Hindlimb muscle (tissue), 1 donor: ENCODE results near the gene AURKB. TPM values are rescaled to one million over a fixed set of nuclear protein-coding genes. Genes with fewer than 3 reads are reported as not detected.
"Not testable (repeated sequence)": the region's sequence is repeated elsewhere in the genome, so short reads cannot be mapped to it uniquely, and the experiment has no call there.

Experiments used
- DNase-seq: peaks from one replicate; pipeline ENCODE4 v3.0.0-alpha.2; 2013
- polyA plus RNA-seq: library from polyadenylated mRNA; unstranded; fragments of 120-200 nt; gene quantifications from one replicate; pipeline ENCODE4 v1.2.1, GENCODE V29; 2013; ENCODE audit not compliant: insufficient read length

The AURKB gene
- polyA plus RNA-seq = 14.9 TPM

DNA sequence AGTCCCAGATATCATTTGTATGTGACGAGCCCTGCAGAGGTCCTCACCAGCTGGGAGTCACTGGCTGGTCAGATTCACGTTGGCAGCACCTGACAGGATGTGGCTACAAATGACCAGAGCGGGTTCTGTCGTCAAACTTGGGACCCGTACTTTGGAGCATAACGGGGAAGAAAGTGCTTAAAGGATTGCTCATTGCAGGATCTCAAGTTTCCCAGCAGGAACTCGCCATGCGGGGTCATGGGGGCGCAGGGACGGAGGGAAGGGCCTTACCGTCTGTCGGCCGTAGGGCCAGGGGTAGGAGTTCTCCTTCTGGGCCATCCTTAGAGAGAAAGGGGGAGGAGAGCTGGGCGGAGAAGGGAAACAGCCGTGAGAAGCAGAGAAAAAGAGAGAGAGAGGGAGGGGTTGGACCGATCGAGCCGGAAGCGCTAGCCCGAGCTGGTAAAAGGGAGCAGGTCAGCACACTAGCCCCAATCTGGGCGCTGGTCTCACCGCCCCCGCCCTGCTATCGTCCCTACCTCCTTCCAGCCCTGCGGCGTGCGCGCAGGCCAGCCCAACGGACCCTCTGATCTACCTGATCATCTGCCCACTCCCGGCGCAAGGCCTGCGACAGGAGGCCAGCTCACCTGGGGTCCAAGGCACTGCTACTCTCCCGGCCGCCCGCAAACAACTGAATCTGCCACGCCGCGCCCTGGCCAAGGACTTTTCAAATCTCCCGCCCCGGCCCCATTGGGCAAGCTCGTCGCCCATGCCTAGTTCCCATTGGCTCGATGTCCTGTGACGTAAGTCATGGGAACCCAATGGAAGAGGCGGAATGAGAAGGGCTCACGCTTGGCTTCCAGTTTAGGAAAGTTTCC is at the start of gene AURKB:
AURKB (minus strand) TSS at position 669 of the 854 bp plus-strand sequence; CDS start at position 318, 351 bp downstream.
- DNase-seq = peak; percentile 96

- DNase-seq = no peak
Observed at GRCh38 chr17:8257801-8258200, 47.4 kb upstream of the AURKB start.

DNA sequence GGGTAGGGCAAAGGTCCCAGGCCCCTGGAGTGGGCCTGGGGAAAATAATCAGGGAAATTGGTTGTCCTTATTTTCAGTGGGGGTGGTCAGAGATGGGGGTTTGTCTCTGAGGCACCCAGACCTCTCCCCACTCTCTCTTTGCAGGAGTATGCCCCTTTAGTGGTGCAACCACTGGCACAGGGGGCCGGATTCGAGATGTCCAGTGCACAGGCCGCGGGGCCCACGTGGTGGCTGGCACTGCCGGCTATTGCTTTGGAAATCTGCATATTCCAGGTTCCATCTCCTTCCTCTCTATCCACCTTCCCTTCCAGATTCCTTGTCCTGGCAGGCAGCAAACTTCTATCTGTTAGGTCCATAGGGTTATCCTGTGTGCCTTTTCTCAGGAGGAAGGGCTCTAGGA is 46.3 kb upstream of the AURKB start:
- no peak for DNase-seq

DNA sequence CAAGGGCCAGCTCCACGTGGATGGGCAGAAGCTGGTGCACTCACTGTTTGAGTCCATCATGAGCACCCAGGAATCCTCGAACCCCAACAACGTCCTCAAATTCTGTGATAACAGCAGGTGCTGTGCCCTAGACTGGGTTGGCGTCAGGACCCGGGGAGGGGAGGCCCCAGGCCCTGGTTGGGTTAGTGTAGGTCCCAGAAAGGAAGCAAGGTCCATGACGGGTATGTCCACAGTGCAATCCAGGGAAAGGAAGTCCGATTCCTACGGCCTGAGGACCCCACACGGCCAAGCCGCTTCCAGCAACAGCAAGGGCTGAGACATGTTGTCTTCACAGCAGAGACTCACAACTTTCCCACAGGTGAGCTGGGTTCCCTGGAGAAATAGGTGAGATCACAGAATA is 45.9 kb upstream of the AURKB start:
- no peak for DNase-seq

- no peak for DNase-seq
Observed at GRCh38 chr17:8255499-8255898, 45.1 kb upstream of the AURKB start.

- no peak for DNase-seq
Observed at GRCh38 chr17:8254881-8255280, 44.5 kb upstream of the AURKB start.

GRCh38 chr17:8253801-8254200 is 43.4 kb upstream of the AURKB start:
- no peak for DNase-seq

DNA sequence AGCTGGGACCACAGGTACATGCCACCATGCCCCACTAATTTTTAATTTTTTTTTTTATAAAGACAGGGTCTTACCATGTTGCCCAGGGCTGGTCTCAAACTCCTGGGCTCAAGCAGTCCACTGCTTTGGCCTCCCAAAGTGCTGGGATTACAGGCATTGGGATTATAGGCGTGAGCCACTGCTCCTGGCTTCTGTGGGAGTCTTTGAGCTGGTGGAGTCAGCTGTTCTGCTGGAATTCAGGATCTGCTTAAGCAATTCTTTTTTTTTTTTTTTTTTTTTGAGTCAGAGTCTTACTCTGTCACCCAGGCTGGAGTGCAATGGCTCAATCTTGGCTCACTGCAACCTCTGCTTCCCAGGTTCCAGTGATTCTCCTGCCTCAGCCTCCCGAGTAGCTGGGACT is 41.0 kb upstream of the AURKB start:
- not testable (repeated sequence) for DNase-seq

- DNase-seq = no peak
Observed at GRCh38 chr17:8249621-8250500, 39.5 kb upstream of the AURKB start.

DNA sequence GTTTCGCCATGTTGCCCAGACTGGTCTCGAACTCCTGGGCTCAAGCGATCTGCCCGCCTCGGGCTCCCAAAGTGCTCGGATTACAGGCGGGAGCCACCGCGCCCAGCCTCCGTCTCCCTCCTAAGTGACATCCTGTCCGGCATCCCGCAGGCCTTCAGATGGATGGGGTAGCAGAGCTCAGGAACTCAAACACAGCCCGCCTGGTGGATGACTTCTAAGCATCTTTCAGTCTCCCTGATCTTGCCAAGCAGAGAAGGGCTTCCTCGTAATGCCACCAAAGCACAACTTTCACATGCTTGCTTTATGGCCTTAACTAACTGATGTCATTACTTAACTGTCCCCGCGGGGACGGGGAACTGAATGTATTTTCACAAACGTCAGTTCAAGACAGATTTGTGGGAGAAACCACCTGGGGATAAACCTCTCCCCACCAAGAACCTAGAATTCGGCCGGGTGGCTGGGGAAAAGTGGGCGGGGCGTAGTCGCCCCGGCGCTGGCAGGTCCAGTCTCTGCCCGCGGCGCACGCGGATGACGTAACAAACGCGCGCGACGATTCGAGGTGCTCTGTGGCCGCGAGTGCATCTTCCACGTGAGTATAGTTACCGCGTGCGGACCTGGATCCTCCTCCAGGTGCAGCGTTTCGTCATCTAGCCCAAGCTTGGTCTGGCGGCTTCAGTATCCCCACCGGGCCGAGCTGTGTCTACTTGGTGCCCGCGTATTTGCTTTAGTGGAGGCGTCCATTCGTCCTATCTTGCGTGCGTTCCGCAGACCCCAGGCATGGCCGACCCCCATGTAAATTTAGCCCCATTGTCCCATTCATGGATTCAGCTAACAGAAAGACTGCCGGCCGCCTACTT is 38.6 kb upstream of the AURKB start, which contains the start of gene PFAS:
PFAS (plus strand) TSS at position 539 of the 857 bp plus-strand sequence. CDS start 4,649 bp downstream, outside the sequence.
- peak; percentile 97 for DNase-seq

- no peak for DNase-seq
Observed at GRCh38 chr17:8244768-8245167, 34.4 kb upstream of the AURKB start.

DNA sequence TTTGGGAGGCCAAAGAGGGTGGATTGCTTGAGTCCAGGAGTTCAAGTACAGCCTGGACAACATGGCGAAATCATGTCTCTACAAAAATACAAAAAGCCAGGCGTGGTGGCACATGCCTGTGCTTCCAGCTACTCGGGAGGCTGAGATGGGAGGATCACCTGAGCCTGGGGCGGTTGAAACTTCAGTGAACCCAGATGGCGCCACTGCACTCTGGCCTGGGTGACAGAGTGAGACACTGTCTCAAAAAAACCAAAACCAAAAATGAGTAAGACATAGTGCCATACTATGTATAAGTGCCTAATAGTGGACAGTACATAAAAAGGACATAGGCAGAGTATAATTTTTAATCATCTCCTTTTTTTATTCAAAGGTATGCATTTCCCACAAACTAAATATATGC is 33.5 kb upstream of the AURKB start:
- no peak for DNase-seq

- DNase-seq = no peak
Observed at GRCh38 chr17:8237886-8238285, 27.5 kb upstream of the AURKB start.

DNA sequence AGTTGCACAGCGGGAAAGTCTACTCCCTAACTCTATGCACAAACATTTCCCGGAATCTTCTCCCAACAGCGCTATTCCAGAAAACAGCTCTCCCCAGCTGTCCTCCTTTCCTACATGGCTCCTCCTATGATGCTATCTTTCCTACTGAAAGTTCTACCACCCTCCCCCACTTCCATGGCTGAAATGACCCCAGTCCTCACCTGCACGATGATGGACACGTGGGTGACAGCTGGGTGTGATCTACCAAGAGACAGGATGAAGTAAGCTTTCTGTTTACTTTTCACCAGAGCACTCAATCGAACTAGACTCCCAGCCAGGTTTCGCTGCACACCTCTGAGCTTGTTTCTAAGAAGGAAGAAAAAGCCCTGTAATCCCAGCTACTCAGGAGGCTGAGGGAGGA is 26.8 kb upstream of the AURKB start:
- DNase-seq = no peak

DNA sequence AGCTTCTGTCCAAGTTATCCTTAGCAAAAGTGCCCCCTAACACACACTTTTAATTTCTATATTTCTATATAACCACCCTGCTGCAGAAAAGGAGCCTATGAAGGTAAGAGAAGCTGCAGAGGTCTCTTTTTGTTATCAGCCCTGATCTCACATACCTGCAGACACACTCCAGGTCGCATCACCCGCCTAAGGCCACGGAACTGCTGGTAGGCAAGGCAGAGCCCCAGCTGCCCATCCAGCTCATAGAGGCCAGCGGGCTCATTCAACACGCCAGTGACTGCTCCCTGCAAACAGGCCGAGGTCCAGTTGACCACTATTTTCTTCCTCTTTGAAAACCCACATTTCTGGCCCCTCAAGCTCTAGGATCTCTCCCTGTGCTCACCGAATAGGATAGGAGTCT is 25.3 kb upstream of the AURKB start:
- DNase-seq = no peak

- no peak for DNase-seq
Observed at GRCh38 chr17:8234361-8235270, 24.2 kb upstream of the AURKB start.

DNA sequence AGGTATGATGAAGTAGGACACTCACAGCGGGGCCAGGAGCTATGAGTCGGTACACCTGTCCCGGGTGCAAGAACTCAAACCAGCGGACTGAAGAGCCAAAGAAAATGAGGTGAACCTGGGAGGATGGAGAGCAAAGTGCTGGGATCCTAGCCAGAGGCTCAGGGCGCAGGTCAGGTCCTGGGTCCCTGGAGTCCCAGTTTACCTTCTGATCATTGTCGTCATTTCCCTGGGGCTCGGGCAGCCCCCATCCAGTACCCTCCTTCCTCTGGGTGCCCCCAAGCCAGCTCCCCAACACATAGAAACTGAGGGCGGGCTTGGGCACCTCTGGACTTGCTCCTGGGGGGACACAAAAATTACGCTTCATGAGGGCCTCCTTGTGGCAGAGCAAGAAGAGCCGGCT is 21.3 kb upstream of the AURKB start:
- no peak for DNase-seq

DNA sequence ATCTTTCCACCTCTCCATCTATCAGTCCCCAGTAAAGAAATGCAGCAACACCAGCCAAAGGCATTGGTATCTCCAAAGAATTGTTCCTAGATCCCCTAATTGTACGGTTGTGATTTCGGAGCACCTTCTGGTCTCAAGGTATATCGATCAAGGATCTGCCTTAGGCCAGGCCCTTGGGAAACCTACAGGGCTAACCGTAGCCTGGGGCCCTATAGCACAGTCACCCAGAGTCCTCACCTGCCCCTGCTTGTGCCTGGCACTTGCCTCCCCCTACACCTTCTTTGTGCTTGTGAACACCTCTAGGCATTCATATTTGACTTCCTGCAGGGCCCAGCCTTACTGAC is 16.8 kb upstream of the AURKB start:
- no peak for DNase-seq

DNA sequence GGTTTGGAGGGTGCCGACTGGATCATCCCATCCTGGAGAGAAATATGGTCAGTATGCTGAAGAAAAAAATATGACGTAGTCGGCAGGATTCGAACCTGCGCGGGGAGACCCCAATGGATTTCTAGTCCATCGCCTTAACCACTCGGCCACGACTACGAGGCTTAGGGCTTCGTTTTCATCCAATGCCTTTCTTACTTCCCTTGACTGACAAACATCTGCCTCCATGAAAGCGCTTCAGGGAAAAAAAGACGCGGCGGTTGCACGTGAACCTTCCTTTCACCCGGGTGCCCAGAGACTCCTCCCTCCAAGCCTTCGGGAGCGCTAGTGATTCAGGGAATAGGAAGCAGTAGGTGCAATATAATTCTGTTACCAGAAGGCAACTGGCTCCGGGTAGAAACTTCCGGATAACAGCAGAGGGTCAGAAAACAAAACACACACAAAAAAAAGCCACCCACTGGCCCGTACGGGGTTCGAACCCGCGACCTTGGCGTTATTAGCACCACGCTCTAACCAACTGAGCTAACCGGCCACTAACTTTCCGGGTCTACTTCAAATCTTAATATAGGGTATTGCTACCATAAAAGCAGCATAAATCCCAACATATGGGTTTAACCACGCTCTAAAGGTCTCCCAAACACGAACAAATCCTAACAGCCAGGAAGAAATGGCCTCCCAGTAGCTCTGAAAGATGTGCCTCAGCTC is 16.3 kb upstream of the AURKB start:
- peak; percentile 91 for DNase-seq

DNA sequence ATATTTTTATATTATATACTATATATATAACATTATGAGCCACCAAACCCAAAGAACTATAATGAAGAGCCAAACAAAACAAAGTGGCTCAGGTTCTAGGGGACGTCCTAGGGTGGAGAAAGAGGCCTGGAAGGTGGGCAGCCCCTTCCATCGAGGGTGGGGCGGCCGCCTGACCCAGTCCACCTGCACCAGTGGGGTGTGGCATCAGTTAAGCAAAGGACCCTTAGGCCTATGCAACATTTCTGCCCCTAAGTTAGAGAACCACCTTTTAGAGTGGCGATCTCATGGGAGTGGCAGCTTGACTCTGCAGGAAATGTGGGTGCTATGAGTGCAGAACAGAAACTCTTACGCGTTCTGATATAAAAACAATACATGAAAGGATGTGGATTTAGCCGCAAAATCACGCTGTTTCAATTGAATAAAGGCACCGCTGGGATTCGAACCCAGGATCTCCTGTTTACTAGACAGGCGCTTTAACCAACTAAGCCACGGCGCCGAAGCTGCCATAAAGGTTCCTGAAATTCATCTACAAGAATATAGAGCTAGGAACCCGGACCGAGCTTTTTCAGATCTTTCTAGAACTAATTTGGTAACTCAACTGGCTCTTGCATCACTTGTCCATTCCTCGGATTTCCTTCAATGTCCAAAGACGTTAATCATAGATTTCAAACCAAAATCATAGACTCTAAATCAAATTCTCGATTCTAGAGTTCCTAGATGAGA is 15.6 kb upstream of the AURKB start:
- peak; percentile 46 for DNase-seq
